SK-N-SH (cell line): Measurements from ENCODE around the gene ZMYND15.
"Not testable (repeated sequence)": the region's sequence is repeated elsewhere in the genome, so short reads cannot be mapped to it uniquely, and the experiment has no call there.

Experiments used
- EP300 ChIP-seq, 2 experiments: IDR thresholded peaks; 2 replicates each; pipeline versions ENCODE4 v1.4.0 to v1.6.1; 2012; ENCODE audit warnings: borderline replicate concordance in 1 of 2, low read depth in 1 of 2, low read length in 1 of 2
- FOXM1 ChIP-seq: IDR thresholded peaks from 2 replicates; pipeline ENCODE4 v1.4.0; 2012; ENCODE audit warnings: low read depth, mild to moderate bottlenecking

DNA sequence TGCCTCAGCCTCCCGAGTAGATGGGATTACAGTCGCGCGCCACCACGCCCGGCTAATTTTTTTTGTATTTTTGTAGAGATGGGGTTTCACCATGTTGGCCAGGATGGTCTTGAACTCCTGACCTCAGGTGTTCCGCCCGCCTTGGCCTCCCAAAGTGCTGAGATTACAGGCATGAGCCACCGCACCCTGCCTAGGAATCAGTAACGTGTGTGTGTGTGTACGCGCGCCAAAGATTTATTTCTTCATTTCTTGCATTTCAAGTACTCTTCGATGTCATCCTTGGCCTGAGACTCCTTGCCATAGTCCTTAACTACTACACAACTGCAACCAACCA, 35.1 kb upstream of the ZMYND15 start:
- TF ChIP-seq FOXM1; EP300 (IDR thresholded peaks at IDR 0.05; ENCODE audit: borderline replicate concordance in 1 of 2, low read depth in 1 of 2, low read length in 1 of 2): not testable (repeated sequence)
